ENCODE results near the gene ESR2.
A peak's percentile ranks its signal among the peaks of the same experiment; 100 is the strongest.
"Not testable (repeated sequence)": the region's sequence is repeated elsewhere in the genome, so short reads cannot be mapped to it uniquely, and the experiment has no call there.

Gene ESR2

GRCh38 chr14:64137657-64138290, 156.4 kb downstream of the ESR2 start:
- no peak overlapping the region for H3K4me3 ChIP-seq (replicated peaks in 1 of 2; ENCODE audit: low read depth in 2 of 2, low read length in 2 of 2)
- DNase-seq (ENCODE audit: low read depth in 2 of 2), result peak; percentile 26 to 50
- TF ChIP-seq CTCF (IDR thresholded peaks at IDR 0.05; ENCODE audit: low read depth, low read length), result peak; percentile 34

DNA sequence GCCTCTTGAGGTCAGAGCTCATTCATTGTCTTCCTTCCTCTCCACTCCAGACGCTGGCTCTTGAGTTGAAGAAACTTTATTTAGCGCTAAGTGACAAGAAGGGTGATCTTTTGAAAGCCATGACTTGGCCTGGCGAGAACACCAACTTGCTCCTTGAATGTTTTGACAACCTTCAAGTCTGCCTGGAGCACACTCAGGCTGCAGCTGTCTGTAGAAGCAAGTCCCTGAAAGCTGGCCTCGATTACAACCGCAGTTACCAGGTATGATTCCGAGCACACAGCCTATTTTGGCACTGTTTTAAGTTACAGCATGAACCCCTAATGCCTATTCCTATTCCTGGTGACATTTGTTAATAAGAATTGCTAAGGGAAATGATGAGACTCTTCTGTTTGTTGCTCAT, 167.6 kb downstream of the ESR2 start:
- no peak overlapping the region for H3K4me3 ChIP-seq (replicated peaks in 1 of 2; ENCODE audit: low read depth in 2 of 2, low read length in 2 of 2)
- DNase-seq (ENCODE audit: low read depth in 2 of 2), result no peak
- TF ChIP-seq CTCF (IDR thresholded peaks at IDR 0.05; ENCODE audit: low read depth, low read length), result no peak

DNA sequence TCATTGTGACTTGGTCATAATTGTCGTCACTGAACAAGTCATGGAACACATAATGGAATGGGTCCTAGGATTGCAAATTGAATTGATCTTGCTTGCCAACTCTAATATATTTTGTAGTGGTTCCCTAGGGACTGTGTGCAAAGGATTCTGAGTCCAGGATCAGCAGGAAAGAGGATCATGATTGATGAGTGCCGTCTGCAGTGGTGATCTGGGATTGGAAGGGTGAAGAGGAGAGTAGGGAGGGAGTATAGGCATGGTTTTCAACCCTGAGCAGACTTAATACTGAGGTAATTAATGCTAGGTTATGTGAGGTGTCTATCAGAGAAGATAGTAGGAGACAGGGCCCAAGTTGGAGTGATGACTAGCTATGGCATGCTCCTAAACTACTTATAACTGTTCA, 168.9 kb downstream of the ESR2 start:
- no peak for DNase-seq (ENCODE audit: low read depth in 2 of 2)
- H3K4me3 ChIP-seq (replicated peaks in 1 of 2; ENCODE audit: low read depth in 2 of 2, low read length in 2 of 2), result no peak overlapping the region
- no peak for TF ChIP-seq CTCF (IDR thresholded peaks at IDR 0.05; ENCODE audit: low read depth, low read length)

- no peak overlapping the region for H3K4me3 ChIP-seq (replicated peaks in 1 of 2; ENCODE audit: low read depth in 2 of 2, low read length in 2 of 2)
- no peak for TF ChIP-seq CTCF (IDR thresholded peaks at IDR 0.05; ENCODE audit: low read depth, low read length)
- DNase-seq (ENCODE audit: low read depth in 2 of 2), result no peak
Measured at GRCh38 chr14:64123241-64123822, 170.8 kb downstream of the ESR2 start.

DNA sequence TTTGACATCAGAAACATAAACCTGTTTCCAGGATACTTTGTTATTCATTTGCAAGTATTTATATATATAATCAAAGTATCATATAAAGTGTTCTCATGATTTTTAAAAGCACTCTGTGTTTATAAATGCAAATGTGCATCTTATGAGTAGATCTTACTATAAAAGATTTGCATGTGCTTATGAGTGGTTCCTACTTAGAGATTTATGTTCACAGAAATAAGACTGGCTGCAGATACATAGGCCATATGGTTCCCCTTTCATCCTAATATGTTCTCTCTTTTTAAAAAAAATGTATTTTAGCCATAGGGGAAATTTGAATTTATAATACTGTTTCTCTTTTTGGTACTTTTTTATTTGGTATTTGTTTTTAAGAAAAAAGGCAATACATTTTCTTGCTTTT, 174.2 kb downstream of the ESR2 start:
- DNase-seq (ENCODE audit: low read depth in 2 of 2), result no peak
- no peak for TF ChIP-seq CTCF (IDR thresholded peaks at IDR 0.05; ENCODE audit: low read depth, low read length)
- H3K4me3 ChIP-seq (replicated peaks in 1 of 2; ENCODE audit: low read depth in 2 of 2, low read length in 2 of 2), result no peak overlapping the region

DNA sequence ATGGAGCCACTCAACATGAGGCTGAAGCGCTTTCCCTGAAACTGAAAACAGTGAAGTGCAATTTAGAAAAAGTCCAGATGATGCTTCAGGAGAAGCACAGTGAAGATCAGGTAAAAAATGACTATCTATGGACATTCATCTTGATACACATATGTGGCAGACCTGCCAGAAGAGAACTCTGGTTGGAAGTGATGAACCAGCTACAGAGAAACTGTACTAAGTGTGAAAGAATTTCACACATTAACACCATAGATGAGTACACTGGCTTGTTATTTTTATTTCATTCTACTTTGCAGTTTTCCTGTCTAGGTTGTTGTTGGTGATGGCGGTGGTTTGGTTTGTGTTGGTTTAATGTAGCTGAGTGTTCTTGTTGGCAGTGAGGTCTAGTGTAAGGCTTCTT, 174.7 kb downstream of the ESR2 start:
- DNase-seq (ENCODE audit: low read depth in 2 of 2), result no peak
- no peak overlapping the region for H3K4me3 ChIP-seq (replicated peaks in 1 of 2; ENCODE audit: low read depth in 2 of 2, low read length in 2 of 2)
- TF ChIP-seq CTCF (IDR thresholded peaks at IDR 0.05; ENCODE audit: low read depth, low read length), result no peak

DNA sequence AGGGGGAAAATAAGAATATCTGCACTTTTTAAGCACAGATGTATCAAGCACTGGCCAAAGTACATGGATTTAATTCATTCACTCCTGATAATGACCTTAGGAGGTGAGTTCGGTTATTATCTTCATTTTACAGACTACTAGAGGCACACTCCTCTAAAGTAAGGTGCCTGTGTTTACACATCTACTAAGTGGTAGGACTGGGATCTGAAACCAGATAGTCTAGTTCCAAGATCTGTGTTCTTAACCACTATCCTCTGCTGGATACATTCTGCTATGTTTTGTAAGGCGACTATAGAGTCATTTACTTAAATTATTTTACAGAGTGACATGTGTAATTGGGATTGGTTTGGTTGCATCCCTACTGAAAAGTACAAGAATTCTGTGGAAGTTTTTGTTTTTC, 175.3 kb downstream of the ESR2 start:
- no peak for DNase-seq (ENCODE audit: low read depth in 2 of 2)
- TF ChIP-seq CTCF (IDR thresholded peaks at IDR 0.05; ENCODE audit: low read depth, low read length), result no peak
- no peak overlapping the region for H3K4me3 ChIP-seq (replicated peaks in 1 of 2; ENCODE audit: low read depth in 2 of 2, low read length in 2 of 2)

DNA sequence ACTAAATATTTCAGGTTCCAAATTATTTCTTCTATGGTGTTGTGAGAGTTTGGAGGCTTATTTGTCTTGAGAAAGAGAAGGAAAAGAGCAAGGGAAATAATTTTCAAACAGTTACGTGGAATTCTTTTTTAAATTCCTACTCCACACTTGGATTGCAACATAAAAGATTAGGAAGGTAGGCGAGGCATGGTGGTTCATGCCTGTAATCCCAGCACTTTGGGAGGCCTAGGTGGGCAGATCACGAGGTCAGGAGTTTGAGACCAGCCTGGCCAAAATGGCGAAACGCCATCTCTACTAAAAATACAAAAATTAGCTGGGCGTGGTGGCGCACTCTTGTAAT, 175.8 kb downstream of the ESR2 start:
- DNase-seq (ENCODE audit: low read depth in 2 of 2); H3K4me3 ChIP-seq (replicated peaks in 1 of 2; ENCODE audit: low read depth in 2 of 2, low read length in 2 of 2): not testable (repeated sequence)

All from cardiac fibroblast (primary cell).